EL (cell line): ENCODE data around the gene CEP76.

Experiments used
- DNase-seq: peaks from one replicate; pipeline ENCODE4 v3.0.0-alpha.2; 2016

The CEP76 gene

DNA sequence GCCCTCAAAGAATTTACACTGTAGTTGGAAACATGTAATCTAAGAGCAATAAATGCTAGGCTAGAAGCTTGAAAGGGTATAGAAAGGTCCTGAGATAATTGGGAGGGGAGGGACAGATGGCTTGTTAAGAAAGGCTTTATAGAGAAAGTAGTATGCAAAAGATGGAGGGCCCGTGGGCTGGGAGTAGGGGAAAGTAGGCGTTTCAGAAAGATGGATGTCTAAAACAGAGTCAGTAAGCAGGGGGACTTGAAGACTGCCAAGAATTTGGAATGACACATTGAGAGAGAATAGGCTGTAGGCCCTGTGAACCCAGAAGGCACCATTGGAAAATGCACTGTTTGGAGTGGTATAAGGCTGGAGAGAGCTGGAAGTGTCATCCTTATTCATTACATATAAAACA is 1.1 kb upstream of the CEP76 start:
- peak; percentile 53 for DNase-seq

DNA sequence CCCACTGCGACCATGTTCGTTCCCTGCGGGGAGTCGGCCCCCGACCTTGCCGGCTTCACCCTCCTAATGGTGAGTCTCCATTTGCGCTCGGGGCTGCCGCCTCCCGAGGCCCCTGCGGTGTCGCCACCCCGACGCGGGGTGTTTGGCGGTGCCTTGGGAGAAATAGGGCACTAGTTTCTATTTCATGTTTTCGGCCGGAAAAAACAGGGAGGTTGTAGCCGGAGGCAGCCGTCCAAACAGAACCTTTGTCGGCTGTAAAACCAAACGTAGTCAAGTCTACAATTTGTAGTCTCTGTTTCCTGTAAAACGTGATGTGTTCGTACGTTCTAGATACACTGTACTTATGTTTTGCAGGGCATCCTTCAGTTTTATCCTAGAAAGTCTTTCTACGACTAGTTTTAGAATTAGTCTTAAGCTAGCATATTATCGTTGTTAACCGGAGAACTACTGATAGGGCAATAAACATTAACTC is 609 bp upstream of the CEP76 start:
- DNase-seq, result no peak

DNA sequence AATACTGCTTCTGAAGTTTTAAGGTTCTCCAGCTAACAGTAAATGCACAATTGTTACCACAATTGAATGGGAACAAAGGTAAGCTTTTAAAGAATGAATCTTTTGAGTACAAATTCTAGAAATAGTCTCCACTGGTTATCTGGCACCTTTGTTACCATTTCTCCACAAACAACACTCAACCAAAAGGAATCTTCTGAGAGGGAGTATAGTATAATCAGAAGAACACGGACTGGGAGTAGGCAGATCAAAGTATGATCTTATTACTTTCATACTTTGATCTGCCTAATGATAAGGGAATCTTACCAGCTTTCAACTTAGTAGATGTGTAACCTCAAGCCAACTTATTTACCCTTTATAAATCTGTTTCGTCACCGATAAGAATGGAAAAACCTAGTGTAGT is 1.4 kb downstream of the CEP76 start:
- DNase-seq, result peak; percentile 2

DNA sequence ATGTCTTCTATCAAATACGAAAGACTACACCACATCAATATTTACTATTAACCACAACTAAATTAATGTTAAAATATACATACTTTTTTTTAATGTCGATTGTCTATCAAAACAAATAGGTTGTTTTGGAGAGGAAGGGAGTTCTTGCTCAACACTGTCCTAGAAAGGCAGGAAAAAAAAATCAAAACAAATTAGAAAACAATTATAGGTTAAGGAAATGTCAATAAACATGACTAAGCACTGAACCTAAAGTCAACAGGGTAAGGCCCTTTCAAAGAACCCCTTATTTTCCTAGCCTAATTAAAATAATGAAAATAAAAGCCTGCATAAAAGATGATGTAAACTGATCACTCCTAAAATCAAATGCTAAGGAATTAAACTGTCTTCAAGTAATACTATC is 2.8 kb downstream of the CEP76 start:
- no peak for DNase-seq

DNA sequence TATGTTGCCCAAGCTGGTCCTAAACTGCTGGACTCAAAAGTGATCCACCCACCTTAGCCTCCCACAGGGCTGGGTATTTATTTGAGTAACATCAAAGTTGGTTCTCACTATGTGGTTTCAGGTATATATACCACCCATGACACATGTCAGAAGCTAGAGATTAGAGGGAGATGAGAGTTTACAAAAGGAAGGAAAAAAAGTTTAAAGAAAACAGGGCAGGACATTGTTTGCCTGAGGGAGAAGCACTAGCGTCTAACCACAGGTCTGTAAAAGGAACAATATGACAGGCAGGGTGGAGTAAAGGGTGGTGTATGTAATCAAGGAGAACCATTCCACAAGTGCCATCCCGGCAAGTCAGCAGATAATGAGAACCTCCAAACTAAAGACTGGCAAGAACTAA is 8.5 kb downstream of the CEP76 start:
- DNase-seq, result peak; percentile 3

DNA sequence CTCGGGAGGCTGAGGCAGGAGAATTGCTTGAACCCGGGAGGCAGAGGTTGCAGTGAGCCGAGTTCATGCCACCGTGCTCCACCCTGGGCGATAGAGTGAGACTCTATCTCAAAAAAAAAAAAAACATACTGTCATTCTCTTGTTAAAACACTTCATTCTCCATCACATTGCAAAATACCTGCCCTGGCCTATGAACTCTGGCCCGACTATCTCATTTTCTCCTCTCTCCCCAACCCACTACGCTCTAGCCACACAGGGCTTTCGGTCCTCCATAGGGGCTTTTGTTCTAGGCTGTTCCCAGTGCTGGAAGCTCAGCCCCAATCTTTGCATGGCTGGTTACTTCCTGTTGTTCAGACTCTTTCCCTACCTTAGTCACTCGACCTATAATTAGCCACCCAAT is 10.3 kb downstream of the CEP76 start:
- DNase-seq, result no peak

DNA sequence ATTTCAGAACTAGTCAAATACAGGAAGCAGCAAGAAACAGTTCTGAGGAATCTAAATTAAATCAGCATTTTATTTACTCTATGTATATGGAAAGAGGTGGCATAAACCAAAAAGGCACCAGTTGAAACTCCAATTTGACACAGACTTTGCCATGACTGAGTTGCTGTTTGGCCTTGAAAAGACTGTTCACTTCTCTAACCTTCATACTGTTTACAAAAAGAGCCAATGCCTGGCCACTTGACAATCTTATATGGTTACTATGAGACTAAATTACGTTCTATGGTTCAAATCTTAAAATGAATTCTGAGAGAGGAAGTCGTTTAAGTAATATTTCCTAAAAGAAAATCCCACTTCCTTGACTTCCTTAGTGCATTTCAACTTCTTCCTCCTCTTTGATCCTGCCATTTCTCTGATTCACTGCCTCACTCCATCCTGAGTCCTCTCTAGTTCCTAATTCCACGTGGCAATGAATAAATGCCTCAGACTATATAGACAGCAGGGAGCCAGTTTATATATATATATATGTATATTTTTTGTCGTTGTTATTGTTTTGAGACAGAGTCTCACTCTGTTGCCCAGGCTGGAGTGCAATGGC is 13.2 kb downstream of the CEP76 start:
- no peak for DNase-seq

DNA sequence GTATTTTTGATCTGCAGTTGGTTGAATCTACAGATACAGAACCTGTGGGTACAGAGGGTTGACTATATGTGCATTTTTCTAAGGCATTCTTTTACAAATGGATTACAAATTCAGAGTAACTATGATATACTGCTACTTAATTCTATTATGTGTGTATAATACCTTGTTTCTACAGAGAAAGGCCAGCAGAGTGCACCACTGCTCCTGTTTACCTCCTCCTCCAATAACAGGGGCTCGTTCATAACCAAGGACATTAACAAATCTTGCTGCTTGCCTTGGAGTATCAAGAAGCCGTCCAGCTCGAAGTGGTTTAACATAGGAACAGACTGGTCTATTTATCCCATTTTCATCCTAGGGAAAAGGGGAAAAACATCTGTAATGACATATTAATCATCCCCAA is 16.4 kb downstream of the CEP76 start:
- DNase-seq, result peak; percentile 7

DNA sequence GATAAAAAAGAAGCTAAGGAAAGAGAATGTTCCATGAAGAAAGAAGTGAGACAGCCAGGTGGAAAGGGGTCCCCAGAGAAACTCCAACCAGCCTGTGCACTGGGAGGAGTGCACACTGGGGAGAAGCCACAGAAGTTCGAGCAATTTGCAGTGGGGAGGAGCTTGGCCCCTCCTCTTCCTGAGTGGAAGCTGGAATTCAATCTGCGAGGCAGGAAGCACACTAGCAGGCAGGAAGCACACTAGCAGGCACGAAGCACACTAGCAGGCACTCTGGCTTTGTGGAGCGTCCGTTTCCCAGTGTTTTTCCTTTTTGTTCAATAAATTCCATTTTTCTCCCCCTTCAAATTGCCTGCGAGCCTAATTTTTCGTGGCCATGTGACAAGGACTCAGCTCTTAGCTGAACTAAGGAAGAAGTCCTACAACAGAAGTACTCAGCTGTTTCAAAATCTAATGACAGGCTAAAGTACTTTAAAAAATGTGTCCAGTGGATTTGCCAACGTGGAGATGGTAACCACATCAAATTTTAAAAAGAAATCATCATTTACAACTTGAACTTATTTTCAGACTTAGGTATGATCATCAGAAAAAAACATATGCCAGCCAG is 23.2 kb downstream of the CEP76 start:
- DNase-seq, result peak; percentile 75

DNA sequence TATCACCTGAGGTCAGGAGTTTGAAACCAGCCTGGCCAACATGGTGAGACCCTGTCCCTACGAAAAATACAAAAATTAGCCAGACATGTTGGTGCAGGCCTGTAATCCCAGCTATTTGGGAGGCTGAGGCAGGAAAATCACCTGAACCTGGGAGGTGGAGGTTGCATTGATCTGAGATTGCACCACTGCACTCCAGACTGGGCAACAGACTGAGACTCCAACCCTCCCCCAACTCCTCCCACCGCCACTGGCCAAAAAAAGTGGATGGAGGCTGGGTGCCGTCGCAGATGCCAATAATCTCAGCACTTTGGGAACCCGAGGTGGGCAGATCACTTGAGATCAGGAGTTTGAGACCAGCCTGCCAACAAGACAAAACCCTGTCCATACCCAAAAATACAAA is 34.5 kb downstream of the CEP76 start:
- no peak for DNase-seq

DNA sequence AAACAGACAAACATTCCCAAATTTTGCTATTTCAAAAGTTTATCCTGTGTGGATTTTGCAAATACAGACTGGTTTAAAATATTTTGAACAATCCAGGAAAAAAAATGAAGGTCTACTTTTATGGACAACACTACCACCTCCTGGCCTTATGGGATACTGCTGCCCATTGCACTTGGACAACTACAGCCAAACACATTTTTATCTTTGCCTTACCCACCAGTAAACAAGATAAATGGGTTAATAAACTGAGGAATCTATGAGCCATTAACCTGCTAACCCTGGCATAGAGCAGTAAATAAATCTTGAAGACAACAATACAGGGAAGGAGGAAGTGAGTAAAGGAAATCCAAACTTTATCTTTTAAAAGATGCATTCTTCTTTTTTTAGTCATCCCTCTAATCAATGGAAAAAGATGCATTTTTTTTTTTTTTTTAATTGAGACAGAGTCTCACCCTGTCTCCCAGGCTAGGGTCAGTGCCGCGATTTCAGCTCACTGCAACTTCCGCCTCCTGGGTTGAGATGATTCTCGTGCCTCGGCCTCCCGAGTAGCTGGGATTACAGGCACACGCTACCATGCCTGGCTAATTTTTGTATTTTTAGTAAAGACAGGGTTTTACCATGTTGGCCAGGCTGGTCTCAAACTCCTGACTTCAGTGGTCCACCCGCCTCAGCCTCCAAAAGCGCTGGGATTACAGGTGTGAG is 42.5 kb downstream of the CEP76 start:
- peak; percentile 72 for DNase-seq

DNA sequence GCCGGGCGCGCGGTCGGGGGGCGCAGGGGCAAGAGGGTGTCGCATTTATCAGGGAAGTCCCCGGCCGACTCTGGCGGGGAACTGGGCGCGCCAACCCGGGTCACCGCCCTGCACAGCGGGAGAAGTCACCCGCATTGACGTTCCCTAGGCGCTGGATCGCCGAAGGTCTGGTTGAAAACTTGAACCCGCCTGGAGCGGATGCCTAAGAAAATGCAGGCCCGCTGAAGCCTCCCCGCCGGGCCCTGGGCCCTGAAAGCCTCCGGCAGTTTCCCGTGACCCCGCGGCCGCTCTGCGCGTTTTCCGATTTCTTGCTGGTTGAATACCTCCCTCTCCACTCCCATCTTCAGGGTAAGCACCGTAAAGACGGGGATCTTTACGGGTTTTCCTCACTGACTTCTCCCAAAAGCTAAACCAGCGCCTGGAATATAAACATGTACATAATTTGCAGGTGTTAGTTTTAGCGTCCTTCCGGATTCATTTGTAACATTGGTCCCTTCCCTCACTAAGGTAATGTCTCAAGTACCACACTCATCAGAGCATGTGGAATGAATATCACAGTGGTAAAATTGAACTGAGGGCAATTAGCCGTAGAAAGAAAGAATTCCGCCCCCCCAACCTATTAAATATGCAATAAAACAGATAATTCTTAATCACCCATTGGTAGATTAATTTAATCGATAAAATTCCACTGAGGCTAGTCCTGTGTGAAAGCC is 43.9 kb downstream of the CEP76 start:
- DNase-seq, result peak; percentile 63

DNA sequence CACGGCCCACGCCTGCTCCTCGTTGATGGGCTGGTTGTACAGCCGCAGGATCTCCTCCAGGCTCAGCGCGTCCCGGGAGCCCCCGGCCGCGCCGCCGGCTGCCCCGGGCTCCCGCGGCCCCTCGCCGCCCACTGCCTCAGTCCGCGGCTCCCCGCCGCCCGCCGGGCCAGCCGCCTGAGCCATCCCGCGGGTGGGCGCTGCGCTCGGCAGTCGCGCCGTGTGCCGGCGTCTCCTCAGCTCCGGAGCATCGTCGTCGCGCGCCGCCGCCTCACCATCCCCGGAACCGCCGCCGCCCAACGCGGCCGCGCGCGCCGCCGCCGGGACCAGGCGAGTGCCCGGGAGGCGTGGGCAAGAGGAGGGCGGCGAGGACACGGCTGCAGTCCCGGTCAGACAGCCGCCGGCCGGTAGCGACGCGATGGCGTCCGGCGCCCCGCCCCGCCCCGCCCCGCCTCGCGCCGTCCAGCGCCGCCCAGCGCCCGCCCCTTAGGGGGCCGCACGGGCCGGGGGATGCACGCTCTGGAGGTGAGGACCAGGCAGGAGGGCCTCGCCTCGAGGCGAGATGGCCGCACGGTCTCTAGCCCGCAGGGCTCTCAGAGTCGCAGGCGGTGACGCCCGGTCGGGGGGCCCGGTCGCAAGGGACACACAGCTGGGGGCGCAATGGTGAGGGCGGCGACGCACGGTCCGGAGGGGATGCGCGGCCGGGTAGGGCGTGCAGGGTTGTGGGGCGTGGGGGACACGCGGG is 44.7 kb downstream of the CEP76 start, which contains the start of gene SPIRE1:
SPIRE1 (minus strand) TSS at position 424 of the 742 bp plus-strand sequence; CDS start at position 183, 241 bp downstream.
- DNase-seq, result peak; percentile 75

DNA sequence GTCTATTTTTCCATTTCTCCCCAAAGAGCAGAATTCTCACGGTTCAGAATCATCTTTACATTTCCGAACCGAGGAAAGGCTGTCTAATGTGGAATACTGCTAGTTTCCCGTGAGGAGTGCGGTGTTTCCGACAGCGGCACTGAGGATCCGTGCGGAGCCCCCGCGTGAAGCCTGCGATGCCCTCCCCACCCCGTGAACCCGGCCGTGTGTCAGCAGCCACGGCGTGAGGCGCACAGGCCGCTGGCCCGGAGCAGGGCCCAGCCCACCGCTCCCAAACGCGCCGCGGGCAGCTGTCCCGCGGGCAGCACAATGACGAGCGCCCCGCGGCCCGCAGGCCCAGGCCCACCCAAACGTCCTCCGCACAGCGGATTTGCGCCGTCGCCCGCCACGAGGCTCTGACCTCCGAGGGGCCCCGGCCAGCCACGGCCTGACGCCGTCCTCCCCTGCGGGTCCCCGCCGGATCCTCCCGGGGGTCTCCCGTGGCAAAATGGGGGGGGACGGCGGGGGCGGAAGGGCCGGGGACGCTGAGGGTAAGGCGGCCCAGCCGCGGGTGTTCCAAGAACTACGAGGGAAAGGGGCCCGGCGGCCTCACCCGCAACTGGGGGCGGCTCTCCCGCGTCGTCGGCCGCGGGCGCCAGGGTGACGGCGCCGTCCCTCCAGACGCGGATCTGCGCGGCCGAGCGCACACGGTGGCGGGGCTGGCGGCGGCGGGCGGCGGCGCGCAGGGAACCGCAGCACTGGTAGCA is 45.4 kb downstream of the CEP76 start:
- DNase-seq, result peak; percentile 56

DNA sequence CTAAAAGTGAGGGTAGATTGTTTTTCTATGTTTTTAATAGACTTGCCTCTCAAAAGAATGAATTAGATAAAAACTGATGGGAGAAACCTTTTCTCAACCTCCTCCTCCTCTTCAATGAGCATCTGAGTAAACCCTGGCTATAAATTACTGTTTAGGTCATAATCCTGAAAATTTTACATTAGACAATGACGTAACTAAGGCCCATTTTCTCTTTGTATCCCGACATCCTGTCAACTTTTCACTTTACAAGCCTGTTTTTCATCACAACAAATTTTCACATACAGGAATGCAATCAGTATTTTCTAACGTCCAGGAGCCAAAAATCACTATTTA is 46.0 kb downstream of the CEP76 start:
- DNase-seq, result peak; percentile 34

DNA sequence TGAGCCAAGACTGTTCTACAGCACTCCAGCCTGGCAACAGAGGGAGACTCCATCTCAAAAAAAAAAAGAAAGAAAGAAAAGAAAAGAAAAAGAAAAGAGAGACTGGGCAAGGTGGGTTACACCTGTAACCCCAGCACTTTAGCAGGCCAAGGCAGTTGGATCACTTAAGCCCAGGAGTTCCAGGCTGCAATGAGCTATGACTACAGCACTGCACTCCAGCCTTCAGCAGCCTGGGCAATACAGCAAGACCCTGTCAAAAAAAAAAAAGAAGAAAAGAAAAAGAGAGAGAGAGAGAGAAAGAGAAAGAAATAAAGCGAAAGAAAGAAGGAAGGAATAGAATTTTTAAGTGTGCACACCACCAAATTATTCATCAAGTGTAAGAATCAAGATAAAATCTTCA is 47.6 kb downstream of the CEP76 start:
- DNase-seq, result no peak

DNA sequence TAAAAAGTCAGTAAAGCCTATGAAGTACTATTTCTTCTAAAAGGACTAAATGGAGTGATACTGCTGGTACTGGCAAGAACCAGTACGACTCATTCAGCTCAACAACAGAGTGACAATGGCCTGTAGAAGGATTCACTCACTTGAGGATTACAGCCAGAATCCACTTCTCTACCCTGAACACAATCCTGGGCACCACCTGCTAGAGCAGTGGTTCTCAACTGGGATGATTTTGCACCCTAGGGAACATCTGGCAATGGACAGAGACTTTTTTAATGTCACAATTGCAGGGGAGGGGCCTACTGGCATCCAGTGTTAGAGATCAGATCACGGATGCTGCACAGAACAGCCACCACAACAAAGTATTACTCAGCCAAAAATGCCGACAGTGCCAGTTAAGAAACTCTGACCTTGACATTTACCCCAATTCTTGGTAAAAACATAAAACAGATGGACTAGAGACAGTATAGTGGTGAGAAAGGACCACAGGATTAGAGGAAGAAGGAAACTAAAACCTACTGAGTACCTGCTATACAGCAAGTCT is 49.6 kb downstream of the CEP76 start:
- peak; percentile 79 for DNase-seq

DNA sequence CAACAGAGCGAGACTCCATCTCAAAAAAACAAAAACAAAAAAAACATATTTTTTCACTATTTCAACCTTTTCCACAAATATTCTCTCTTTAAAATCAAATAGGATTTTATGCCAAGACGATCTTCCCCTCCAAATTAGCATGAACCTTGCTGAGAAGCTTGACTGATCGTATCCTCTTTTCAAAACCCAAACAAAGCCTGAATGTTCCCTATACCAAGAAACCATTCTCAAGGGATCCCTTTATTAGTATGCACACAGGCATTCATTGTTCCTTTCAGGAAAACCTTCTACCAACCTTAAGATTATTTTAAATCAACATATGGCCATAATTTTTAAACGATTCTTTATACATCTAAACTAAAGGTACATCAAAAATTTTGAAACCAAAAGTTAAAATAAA is 50.9 kb downstream of the CEP76 start:
- DNase-seq, result no peak

DNA sequence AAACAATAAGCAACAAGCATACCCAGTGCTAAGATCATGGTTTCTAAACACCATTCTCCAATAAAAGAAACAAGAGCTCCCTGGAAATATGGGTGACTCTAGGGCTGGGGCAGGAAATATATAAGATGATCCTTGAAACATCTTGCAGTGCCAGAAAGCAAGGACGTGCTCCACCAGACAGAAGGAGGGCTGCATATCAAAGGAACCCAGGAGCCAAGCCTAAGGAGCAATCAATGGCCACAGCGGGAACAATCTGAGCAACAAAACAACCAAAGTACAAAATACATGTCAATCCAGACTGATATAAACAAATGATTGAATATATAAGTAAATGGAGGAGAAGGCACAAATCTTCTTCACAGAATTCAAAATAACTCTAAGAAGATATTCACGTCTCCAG is 54.8 kb downstream of the CEP76 start:
- DNase-seq, result no peak

DNA sequence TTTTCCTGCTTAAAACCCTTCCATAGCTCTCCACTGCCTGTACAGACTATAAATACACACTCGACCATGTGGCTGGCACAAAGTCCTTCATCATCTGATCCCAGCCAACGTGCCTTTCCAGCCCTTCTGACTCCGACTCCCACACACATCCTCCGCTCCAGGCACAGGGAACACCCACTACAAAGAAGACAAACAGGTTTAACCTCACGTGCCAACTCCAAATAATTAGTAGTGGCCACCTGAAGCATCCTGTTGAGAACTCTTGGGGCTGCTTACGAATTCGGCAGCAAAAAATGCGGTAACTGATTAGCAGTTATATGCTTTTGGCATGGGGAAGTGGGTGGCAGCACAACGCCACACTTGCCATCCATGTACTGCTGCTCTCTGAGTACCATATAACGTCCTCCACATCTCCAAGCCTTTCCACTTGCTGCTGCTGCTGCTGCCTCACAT is 56.7 kb downstream of the CEP76 start:
- no peak for DNase-seq

DNA sequence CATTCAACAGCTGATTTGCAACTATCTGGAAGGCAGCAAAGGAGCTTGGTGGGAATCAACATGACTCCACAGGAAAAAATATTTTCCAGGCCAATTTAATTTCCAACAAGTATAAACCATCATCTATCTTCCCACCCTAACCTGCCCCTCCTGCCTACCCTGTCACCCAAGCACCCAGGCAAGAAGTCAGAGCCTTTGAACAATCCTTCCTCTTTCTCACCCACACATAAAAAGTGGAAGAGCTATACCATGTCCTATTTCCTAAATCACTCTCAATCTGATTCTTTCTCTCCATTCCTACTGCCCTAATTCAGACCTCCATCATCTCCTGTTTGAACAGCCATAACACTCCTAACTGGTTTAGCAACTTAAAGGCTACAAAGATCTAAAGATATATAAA is 57.3 kb downstream of the CEP76 start:
- no peak for DNase-seq

DNA sequence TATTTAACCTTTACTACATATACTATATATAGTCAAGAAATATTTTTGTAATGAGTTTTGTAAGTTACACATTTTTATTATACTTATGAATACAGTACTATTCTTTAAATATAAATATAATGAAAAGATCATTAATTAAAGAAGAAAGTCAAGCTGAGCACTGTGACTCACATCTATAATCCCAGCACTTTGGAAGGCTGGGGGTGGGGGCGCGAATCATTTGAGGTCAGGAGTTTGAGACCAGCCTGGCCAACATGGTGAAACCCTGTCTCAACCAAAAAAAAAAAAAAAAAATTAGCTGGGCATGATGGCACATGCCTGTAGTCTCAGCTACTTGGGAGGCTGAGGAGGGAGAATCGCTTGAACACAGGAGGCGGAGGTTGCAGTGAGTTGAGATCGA is 58.8 kb downstream of the CEP76 start:
- peak; percentile 47 for DNase-seq
